Neuron (in vitro differentiated cells): ENCODE measurements around the gene REXO1.

Experiments used
- H2AFZ ChIP-seq: one replicate; pipeline ENCODE4 v1.6.1; 2013; ENCODE audit warnings: low read depth, mild to moderate bottlenecking, inconsistent platforms, low read length, moderate library complexity
- H3K27me3 ChIP-seq: one replicate; pipeline ENCODE4 v1.6.1; 2013; ENCODE audit warnings: low read length; ENCODE audit not compliant: insufficient read depth
- H3K36me3 ChIP-seq: one replicate; pipeline ENCODE4 v1.6.1; 2013; ENCODE audit warnings: low read length; ENCODE audit not compliant: insufficient read depth
- H3K4me1 ChIP-seq: one replicate; pipeline ENCODE4 v1.6.1; 2013; ENCODE audit warnings: low read length; ENCODE audit not compliant: insufficient read depth
- H3K4me3 ChIP-seq: 2 replicates; pipeline ENCODE4 v1.5.1; 2013; ENCODE audit warnings: mild to moderate bottlenecking, low read length, moderate library complexity
- H3K9me3 ChIP-seq: one replicate; pipeline ENCODE4 v1.6.1; 2013; ENCODE audit warnings: low read length

REXO1 gene

DNA sequence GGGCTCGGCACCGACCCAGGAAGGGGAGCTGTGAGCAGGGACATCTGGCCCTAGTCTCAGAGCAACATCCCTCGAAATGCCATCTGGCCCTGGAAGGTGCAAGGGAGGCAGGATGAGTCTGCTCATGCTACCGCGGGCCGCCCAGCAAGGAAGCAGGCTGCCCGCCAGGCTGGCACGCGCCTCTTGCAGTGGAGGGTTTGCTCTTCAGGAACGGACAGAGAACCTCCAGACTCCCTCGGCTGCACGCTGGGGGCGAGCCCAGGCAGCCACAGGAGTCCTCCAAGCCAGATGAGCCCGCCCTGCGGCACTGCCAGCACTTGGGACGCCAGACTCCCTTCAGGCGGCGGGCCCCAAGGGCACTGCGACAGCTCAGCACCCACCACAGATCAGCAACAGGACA, 26.1 kb downstream of the REXO1 start:
- Histone ChIP-seq H3K36me3 (peaks cover 40% of the 10 kb centered on the region), H3K9me3 (no peaks in the 10 kb centered on the region), H3K4me1 (no peaks in the 10 kb centered on the region), H3K27me3 (no peaks in the 10 kb centered on the region), H3K4me3 (no peak overlapping the region), H2AFZ (no peak overlapping the region)

DNA sequence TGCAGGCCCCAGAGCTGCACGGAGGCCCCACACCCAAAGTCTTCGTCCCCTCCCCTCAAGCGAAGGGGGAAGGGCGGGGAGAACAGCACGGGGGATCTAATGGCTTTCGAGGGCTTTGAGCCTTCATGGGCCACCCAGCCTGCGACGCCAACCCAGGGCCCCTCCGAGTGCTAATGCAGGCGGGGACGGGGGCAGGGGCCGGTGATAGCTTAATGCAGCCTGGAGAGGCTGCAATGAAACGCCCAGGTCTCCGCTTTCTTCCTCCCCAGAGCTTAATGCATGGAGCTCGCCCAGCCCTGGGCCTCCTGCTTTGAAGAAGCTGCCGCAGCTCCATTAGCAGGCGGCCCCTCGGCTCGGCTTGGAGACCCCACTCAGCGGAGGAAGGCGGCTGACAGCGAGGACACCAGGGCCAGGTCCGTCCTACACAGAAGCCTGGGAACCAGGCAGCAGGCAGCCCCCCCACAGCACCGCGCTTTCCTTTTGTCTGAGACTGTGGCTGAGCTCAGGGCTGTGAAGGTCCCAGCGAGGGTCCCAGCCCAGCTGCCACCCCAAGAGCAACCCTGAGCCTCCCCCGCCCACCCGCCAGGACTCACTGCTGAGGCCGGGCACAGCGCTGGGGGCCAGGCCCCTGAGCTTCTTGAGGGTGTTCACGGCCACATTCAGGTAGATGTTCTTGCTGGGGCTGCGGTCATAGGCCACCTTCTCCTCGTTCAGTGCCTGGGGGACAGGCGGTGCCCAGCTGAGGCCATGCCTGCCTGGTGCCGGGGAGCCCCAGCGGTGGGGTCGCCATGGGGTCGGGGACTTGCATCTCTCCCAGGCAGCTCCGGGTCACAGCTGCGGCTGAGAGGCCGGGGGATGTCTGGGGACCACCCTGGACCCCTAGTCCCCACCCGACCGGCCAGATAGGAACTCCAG, 28.7 kb downstream of the REXO1 start:
- Histone ChIP-seq H2AFZ (no peak overlapping the region), H3K27me3 (no peaks in the 10 kb centered on the region), H3K4me1 (no peaks in the 10 kb centered on the region), H3K4me3 (no peak overlapping the region), H3K36me3 (peaks cover 54% of the 10 kb centered on the region), H3K9me3 (no peaks in the 10 kb centered on the region)

DNA sequence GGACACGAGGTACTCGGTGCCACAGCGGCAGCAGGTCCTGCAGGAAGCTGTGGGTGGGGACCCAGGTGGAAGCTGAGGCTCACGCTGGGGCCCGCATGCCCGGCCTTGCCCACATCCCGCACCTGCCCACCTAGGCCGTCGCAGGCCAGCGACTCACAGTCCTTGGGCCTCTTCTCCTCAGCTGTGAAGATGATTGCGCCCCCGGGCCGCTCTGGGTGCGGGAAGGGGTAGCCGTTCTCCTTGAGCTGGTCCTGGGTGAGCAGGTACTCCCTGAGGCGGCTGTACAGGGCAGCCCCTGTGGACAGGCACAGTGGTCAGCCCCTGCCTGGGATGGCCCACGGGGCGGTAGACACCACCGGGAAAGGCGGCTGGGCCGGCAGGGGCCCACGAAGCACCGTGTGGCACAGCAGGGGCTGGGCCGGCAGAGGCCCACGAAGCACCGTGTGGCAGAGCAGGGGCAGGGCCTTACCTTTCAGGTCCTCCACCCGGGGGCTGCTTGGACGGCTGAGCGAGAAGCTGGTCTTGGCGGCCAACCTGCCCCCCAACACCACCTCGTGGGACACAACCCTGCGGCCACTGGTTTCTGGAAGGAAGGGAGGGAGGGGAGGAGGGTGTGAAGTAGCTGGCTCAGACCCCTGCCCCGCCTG, 29.6 kb downstream of the REXO1 start:
- no peaks in the 10 kb centered on the region for H3K27me3 ChIP-seq
- peaks cover 49% of the 10 kb centered on the region for H3K36me3 ChIP-seq
- H3K4me3 ChIP-seq = no peak overlapping the region
- H3K4me1 ChIP-seq = no peaks in the 10 kb centered on the region
- no peak overlapping the region for H2AFZ ChIP-seq
- H3K9me3 ChIP-seq = no peaks in the 10 kb centered on the region

DNA sequence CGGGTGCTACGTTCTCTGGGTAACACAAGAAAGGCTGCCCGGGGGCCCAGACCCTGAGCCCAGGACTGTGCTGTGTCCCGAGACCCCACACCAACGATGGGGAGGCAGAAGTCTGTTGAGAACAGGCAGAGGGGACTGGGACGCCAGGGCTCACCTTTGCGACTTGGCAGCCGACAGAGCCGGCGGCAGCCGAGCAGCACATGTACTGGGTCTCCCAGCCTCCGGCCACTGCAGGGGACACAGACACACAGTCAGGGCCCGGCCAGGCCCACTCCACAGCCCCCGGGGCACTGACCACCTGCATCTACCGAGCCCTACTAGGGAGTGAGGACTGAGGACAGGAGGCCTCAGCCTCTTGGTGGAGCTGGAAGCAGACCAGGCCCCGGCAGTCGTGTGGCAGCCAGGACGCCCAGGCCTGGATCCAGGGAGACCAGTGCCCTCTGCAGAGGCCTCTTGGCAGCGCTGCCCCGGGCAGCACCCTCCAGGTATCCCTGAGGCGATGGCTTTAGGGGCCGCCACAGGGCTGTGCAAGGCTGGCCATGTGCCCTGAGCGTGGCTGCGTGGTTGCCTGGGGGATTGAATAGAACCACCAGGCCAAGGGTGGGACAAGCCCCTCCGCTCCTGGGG, 30.6 kb downstream of the REXO1 start:
- H3K27me3 ChIP-seq = no peaks in the 10 kb centered on the region
- no peaks in the 10 kb centered on the region for H3K9me3 ChIP-seq
- H3K36me3 ChIP-seq = peaks cover 49% of the 10 kb centered on the region
- no peak overlapping the region for H3K4me3 ChIP-seq
- no peak overlapping the region for H2AFZ ChIP-seq
- H3K4me1 ChIP-seq = peaks cover 9% of the 10 kb centered on the region

DNA sequence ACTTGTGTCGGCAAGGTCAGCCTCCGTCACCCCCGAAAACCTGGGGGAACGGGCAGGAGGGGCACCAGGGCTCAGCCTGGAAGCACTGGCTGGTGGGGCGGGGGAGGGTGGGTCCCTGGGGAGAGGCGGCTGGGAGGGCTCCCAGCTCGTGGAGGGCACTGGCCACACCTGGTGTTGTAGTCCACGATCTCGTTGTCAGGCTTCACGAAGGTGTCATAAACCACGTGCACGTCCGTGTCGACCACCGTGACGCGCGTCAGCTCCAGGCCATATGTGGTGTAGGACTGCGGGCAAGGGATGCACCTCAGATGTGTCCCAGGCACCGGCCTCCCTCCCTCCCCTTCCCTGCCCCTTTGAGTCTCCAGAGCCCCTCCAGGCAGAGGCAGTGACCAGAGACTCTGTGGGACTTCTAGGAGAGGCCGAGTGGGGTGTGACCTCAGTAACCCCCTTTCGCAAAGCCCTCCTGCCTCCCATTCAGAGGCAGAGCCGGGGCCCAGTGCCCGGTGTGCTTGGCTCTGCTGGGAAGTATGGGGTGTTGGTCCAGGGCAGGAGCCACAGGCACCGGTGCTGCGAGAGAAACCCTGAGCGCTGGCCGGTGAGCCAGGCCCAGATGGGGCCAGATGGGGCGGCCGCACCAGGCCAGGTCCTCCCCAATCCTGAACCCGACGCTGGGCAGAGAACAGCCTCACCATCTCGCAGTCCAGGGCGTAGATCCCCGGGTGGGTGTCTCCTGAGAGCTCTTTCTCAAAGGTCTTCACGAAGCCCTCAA, 31.6 kb downstream of the REXO1 start:
- H3K9me3 ChIP-seq = no peaks in the 10 kb centered on the region
- no peak overlapping the region for H3K4me3 ChIP-seq
- H3K27me3 ChIP-seq = no peaks in the 10 kb centered on the region
- peaks cover 11% of the 10 kb centered on the region for H3K4me1 ChIP-seq
- H2AFZ ChIP-seq = no peak overlapping the region
- H3K36me3 ChIP-seq = peaks cover 39% of the 10 kb centered on the region

DNA sequence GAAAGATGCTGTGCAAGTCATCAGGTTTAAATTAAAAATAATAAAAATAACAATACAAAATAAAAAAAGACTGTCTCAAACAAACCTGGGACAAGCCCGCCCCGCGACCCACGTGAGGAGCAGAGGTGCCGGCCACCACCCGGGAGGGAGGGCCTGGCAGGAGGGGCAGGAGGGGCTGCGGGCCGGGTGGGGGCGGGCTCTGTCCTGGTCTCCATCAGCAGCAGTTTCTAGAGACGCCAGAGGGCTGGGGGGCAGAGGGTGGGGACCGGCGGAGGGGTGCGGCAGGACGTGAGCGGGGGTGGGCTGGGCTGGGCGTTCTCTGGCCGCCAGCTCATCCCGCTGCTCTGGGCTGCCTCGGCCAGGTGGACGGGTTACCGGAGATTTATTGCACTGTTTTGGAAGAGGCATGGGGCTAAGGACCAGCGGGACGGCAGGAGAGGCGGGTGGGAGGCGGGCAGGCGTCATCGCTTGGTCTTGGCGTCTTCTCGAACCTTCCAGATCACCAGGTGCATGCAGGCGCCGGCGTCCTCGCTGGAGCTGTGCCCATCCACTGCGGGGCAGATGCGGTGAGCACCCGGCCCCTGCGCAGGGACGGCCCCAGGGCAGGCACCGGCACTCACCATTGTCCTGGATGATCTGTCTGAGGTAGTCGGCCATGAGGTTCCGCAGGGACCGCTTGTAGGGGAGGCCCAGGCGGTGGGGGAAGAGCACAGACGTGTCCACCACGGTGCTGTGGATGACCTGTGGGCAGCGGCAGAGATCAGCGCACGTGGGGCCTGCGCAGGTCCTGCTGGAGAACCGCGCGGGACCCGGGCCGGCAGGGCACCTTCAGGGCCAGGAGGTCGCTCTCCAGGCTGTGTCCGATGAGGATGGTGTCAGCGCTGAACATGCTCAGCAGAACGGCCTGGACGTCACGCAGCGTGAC, 32.4 kb downstream of the REXO1 start:
- no peaks in the 10 kb centered on the region for H3K9me3 ChIP-seq
- H2AFZ ChIP-seq = no peak overlapping the region
- no peak overlapping the region for H3K4me3 ChIP-seq
- peaks cover 39% of the 10 kb centered on the region for H3K36me3 ChIP-seq
- H3K4me1 ChIP-seq = peaks cover 11% of the 10 kb centered on the region
- no peaks in the 10 kb centered on the region for H3K27me3 ChIP-seq

DNA sequence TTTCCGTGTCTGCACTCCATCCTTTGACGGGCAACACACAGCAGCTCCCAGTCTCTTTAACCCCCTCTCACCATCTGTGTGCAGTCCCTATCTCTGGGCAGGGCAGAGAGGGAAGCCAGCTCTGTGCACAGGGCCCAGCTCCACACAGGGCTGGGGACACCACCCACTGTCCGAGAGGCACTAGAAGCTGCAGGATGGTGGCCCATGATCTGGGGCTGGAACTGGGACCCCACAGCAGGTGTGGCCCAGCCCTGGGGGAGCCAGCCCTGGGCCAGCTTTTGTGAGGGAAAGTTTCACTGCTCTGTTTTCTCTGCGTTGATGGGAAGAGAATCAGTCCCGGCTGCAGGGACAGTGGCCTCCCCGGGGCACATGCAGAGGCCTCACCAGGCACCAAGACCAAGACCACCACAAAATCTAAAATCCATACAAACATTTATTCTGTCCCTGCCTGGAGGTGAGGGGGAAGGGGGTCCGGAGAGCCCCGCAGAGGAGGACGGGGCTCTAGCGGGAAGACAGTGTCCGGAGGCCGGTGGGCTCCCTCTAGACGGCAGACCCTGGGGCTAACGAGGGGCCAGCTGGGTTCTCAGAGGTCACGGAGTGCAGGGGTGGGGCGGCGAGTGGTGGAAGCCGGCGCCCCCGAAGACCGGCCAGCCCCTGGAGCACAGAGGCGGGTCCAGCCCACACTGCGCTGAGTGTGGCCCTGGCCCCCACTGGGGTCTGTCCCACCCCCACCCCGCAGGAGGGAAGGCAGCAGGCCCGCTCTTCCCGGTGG, 33.3 kb downstream of the REXO1 start:
- Histone ChIP-seq H3K27me3 (no peaks in the 10 kb centered on the region), H3K36me3 (peaks cover 33% of the 10 kb centered on the region), H3K4me3 (no peak overlapping the region), H3K9me3 (no peaks in the 10 kb centered on the region), H3K4me1 (peaks cover 11% of the 10 kb centered on the region), H2AFZ (no peak overlapping the region)

DNA sequence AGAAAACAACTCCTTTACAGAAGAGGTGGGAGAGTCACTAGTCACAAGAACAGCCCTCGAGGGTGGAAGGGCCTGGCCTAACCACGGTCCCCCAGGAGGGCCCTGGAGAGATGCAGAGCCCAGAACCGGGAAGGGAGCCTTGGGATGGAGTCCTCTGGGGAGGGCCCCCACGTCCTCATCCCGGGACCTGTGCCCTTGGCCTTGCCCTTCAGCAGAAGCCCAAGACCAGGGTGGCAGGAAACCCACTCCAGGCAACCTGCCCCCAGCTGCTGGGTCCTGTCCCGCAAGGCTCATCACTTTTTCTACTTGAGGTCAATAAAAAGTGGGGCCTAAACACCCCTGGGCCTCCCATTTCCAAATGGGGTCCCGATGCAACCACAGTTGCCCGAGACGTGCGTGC, 33.9 kb downstream of the REXO1 start:
- H2AFZ ChIP-seq = no peak overlapping the region
- H3K9me3 ChIP-seq = no peaks in the 10 kb centered on the region
- H3K27me3 ChIP-seq = no peaks in the 10 kb centered on the region
- no peak overlapping the region for H3K4me3 ChIP-seq
- peaks cover 11% of the 10 kb centered on the region for H3K4me1 ChIP-seq
- peaks cover 30% of the 10 kb centered on the region for H3K36me3 ChIP-seq

DNA sequence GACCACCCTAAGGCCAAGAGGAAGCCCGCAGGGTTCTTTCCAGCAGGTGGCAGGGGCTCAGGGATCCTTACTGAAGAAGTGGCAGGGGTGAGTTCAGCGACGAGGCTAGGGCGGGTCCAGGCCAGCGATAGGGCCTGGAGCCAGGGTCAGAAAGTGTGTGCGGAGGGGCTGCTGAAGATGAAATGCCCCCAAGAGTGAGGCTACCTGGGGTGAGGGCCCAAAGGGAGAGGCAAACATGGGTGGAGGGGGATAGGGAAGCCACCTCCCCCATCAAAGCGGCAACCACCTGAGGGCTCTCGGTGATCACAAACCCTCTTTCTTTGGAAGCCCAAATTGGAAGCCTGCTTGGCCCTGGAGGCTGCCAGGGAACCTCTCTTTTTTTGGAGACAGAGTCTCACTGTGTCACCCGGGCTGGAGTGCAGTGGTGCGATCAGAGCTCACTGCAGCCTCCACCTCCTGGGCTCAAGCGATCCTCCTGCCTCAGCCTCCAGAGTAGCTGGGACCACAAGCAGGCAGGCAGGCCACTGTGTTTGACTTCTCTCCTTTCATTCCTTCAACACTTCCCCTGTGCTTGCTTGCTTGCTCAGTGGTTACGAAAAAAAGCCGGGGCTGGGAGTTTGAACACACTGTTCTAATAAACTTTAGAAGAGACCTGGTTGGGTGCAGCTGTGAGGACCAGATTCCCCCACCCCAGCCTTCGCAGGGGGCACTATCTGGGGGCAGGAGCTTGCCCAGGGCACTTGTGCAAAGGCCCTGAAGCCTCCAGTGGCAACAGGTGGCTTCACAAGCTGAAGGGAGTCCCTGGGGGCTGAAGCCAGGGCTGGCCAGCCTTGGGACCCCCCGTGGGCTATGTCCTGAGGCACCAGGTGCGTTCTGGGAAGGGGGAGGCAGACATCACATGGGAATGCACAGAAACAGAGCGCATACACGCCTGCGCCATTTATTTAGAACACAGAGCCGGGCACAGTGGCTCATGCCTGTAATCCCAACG, 34.8 kb downstream of the REXO1 start:
- Histone ChIP-seq H3K27me3 (no peaks in the 10 kb centered on the region), H2AFZ (peak overlapping the region; percentile 7), H3K4me1 (peaks cover 11% of the 10 kb centered on the region), H3K36me3 (peaks cover 25% of the 10 kb centered on the region), H3K9me3 (no peaks in the 10 kb centered on the region), H3K4me3 (peak overlapping the region; percentile 55)

DNA sequence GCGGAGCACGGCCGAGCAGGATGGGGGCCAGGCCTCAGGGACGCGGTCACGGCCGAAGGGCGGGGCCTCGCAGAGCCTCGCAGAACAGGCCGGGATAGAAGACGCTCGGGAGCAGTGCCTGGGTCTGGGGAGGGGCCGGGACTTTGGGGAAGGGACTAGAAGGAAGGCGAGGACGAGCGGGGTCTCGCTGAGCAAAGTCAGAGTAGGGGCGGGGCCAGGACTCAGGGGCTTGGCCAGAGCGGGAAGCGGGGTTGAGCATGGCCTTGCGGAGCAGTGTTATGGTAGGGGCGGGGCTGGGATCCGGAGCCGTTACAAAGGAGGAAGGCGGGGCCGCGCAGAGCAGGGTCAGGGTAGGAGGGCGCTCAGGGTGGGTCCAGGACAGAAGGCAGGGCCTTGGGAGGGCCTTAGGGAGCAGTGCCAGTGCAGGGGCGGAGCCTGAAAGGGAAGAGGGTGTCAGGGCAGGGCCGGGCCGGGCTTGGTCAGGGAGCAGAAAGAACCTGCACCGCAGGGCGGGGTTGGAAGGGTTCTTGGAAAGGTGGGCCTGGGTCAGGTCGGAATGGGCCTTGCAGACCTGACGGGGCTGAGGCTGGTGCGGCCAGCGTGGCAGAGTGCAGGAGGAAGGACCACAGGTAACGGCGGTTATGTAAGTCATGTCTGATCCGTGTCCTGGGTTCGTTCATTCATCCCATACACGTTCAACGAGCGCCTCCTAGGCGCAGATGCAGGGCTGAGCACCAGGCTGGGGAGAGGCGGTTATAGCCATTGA, 35.7 kb downstream of the REXO1 start:
- Histone ChIP-seq H3K4me1 (peaks cover 11% of the 10 kb centered on the region), H3K36me3 (peaks cover 17% of the 10 kb centered on the region), H3K4me3 (peak overlapping the region; percentile 55)

More for the DNA sequence above, 35.7 kb downstream of the REXO1 start:
- peak overlapping the region; percentile 7 for H2AFZ ChIP-seq
- H3K9me3 ChIP-seq = no peaks in the 10 kb centered on the region
- H3K27me3 ChIP-seq = no peaks in the 10 kb centered on the region
